GM12874 (cell line): ENCODE data around the gene CBFA2T2.

Experiments used
- TF ChIP-seq, protein P1 (sequence below): IDR thresholded peaks from 2 replicates; pipeline ENCODE4 v1.5.1; 2011; ENCODE audit warnings: low read depth, mild to moderate bottlenecking, control low read depth, low read length, moderate library complexity; ENCODE audit not compliant: insufficient read depth

Gene CBFA2T2

DNA sequence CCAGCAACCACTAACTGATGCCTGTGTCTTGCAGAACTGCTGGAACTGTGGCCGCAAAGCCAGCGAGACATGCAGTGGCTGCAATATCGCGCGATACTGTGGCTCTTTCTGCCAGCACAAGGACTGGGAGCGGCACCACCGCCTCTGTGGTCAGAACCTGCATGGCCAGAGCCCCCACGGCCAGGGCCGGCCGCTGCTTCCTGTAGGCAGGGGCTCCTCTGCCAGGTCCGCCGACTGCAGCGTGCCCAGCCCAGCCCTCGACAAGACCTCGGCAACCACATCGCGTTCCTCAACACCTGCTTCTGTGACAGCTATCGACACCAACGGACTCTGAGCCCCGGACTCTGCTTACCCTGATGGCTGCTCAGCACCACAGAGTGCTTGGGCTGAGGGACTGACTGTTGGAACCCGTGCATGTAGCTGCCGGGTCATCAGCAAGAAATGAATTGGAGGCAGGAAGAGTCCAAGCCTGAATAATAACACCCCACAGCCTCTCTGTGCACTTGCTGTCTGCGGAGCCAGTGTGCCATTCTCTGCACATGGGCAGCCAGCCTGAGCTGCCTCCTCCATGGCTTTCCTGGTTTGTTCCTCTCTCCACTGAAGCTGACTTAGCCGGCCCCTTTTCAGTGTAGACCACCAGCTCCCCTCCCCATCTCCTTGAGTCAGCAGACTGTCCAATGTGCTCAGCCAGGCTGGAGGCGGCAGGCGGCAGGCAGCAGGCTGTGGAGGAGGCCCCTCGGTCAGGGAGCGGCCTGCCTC is 154.6 kb downstream of the CBFA2T2 start:
- TF ChIP-seq, protein P1, sequence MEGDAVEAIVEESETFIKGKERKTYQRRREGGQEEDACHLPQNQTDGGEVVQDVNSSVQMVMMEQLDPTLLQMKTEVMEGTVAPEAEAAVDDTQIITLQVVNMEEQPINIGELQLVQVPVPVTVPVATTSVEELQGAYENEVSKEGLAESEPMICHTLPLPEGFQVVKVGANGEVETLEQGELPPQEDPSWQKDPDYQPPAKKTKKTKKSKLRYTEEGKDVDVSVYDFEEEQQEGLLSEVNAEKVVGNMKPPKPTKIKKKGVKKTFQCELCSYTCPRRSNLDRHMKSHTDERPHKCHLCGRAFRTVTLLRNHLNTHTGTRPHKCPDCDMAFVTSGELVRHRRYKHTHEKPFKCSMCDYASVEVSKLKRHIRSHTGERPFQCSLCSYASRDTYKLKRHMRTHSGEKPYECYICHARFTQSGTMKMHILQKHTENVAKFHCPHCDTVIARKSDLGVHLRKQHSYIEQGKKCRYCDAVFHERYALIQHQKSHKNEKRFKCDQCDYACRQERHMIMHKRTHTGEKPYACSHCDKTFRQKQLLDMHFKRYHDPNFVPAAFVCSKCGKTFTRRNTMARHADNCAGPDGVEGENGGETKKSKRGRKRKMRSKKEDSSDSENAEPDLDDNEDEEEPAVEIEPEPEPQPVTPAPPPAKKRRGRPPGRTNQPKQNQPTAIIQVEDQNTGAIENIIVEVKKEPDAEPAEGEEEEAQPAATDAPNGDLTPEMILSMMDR = no peak

DNA sequence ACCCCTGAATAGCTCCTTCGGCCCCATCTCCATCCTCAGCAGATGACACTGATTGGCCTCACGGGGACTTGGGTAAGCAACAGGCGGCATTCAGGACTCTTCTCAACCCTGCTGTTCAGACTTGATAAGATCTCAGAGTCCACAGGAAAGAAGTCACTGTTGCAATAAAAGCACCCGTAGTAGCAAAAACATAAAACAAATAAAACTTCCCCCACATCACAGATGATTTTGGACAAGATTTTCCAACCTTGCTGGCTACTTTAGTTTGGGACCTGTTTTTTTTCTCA is 155.1 kb downstream of the CBFA2T2 start:
- TF ChIP-seq, protein P1 = no peak

DNA sequence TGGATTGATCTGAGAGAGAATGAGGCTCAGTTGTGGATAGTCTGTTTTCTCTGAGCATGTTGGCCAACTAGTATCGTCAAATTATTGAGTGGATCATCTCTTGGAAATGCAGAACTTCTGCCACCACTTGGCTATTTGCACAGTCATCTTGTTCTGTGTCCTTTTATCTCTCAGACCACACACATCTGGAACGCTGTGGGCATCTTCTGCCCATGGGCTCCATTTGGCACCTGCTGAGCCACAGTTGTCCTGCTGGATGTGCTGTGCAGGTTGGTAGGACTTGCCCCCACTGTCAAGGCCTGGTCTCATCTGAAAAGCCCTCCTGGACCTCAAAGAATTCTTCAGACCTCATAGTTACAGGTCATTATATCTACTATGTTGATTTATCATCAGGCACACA is 155.5 kb downstream of the CBFA2T2 start:
- TF ChIP-seq, protein P1 = no peak

DNA sequence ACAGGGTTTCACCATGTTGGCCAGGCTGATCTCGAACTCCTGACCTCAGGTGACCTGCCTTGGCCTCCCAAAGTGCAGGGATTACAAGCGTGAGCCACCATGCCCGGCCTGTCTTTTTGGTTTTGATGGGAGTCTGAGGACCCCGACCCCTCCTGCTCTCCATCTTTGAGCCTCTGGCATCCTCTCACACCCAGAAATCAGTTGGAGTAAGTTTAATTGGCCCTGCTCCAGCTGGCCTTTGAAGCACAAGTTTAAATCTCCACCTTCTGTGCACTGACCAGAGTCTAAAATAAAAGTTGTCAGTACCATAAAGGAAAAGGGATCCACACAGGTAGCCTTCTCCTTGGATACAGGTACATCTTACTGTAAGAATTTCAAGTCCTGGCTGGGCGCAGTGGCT is 156.3 kb downstream of the CBFA2T2 start:
- TF ChIP-seq, protein P1 = no peak

DNA sequence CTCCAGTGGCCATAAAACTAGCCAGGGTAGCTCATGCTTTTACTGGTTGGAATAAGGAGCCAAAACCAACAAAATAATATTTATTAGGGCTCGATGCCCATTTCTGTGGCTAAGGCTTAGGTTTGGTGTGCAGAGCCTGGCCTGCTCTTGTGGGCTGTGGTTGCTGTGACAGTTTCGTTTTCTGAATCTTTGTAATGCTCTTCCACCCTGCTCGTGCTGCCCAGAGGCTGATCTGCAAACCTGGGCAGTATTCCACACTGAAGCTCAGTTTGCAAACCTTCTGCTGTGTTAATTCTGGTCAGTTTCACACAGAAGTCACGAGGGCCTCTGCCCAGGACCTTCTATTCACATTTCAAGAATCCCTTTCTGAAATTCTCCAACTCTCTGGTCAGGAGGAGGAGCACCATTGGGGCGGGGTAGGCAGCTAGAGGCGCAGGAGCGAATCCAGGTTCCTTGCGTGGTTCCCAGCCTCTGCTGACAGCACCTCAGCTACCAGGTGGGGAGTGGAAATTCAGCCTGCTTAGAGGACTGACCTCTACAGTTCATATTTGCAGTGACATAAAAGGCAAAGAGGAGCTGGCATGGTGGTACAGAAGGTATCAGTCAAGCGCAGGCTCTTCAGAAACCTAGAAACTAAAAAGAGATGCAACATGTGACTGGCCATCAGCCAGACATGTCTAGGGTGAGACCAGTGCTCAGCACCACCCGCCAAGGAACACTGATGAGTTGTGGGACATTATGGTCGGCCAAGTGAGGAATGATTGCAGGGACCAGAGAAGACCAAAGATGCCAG is 157.9 kb downstream of the CBFA2T2 start:
- TF ChIP-seq, protein P1 = no peak

DNA sequence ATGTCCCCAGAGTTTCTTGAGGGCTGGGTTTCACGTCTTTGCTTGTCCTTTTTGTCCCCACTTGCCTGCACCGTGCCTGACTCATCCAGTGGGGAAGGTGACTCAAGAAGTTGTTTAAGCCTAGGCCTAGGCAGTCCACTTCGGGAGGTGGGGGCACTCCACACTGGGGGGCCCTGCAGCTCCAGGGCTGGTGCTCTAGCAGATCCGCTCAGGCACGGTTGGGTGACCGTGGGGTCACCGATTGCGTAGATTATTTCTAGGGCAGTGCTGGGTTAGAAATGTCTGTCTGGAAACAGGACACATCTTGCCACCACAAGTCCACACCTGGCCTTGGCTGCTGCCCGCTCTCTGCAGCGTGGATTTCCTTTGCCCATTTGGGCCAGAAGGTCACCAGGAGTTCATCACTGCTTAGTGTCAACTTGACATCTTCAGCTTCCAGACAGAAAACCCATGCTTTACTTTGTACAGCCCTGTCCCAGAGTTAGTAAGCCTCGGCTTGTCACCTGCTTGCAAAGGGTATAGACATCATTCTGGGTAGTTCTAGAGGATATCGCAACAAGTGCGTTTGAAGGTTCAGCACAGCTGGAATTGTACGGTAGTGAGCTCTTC is 158.6 kb downstream of the CBFA2T2 start:
- TF ChIP-seq, protein P1 = no peak

DNA sequence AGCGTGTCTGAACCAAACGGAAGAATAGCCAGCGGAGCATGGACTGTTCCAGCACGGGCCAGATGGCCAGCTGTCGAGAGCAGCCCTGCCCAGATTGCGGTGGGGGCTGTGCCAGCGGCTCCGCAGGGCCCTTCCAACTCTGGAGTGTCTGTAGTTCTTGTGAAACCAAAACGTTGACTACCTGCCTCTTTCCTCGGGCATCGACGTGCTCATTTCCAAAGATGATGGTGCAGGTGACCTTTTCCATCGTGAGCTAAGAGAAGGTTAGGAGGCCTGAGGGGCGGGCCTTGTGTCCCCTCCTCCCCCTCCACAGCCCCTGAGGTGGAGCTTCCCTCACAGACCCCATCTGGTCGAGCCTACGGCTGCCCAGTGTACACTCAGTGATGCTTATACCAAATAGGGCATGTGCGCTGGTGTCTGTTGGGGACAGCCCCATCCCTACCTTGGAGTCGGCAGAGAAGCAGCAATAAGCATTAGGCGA is 159.3 kb downstream of the CBFA2T2 start:
- TF ChIP-seq, protein P1 = no peak
